Stimulated activated naive CD4-positive, alpha-beta T cell (primary cell): Measurements from ENCODE around the gene NET1.

Experiments used
- DNase-seq, 6 experiments: peaks; one replicate each; lab custom pipeline; 2025; lab: John Stamatoyannopoulos, UW

NET1 gene

DNA sequence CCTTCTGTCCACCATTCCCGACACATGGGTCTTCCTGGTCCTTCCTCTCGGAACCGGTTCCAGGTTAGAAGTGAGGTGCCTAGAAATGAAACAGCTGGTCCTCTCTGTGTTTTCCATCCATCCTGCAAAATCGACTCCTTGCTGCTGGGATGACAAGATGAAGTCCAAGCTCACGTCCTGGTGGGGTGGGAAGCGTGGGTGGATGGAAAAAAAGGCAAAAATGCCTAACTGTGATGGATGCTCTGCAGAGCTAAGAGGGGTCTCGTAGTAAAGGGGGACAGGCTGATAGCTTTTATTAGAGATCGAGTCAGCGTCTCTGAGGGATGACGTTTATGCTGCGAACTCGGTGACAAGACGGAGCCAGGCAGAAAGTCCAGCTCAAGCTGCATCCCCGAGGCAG is 72.9 kb downstream of the NET1 start:
- no peak for DNase-seq

DNA sequence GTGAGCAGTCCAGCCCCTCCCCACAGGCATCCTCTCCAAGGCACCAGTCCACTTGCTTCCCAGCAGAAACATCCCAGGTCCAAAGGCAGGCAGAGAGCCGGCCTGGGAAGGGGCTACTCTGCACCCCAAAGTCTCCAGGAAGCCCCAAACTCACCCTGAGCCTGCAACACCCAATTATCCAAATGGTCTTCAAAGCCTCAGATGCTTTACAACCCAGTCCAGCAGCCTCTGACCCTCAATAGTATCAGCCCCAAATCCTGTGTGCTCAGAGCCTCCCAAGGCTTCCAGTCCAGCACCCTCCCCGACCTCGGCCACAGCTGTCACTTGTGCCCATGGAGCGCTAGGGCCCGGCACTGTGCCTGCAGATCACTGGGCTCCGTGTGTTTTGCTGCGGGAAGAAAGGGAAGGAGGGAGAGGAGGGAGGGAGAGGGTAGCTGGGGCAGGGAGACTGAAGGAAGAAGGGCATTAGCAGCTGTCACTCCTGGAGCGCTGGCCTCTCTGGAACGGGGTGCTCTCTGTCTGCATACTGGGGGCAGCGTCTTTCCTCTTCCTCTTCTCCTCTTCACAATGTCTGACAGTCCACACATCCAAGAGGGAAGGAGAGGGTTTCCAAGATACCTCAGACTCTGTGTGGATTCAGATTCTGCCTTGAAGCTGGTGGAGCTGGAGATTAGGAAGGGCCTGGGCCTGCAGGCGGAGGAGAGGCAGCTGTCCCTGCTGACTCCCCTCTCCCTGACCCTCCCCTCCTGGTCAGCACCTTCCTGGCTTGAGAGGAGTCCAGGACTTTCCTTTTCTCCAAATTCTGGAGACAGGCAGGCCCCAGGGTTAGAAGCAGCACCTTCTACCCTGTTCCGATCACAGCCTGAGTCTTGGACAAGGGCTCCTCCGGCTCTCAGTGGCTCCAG is 73.8 kb downstream of the NET1 start:
- DNase-seq: no peak

DNA sequence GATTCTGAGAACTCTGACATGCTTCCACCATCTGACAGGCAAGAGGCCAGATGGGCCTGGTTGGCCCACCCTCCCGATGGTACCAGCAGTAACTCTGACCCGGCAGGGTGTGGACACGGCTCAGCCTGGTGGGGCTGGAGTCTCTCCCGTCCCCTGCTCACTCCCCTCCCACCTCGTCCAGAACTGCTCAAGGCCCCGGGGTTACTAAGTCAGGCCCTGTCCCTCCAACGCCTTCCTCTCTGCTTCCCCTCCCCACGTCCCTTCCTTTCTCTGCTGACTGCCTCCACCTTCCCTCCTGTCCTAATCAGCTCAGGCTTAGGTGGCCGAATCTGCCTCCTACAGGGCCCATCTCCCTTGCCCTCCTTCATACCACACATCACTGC is 74.5 kb downstream of the NET1 start:
- DNase-seq: no peak

DNA sequence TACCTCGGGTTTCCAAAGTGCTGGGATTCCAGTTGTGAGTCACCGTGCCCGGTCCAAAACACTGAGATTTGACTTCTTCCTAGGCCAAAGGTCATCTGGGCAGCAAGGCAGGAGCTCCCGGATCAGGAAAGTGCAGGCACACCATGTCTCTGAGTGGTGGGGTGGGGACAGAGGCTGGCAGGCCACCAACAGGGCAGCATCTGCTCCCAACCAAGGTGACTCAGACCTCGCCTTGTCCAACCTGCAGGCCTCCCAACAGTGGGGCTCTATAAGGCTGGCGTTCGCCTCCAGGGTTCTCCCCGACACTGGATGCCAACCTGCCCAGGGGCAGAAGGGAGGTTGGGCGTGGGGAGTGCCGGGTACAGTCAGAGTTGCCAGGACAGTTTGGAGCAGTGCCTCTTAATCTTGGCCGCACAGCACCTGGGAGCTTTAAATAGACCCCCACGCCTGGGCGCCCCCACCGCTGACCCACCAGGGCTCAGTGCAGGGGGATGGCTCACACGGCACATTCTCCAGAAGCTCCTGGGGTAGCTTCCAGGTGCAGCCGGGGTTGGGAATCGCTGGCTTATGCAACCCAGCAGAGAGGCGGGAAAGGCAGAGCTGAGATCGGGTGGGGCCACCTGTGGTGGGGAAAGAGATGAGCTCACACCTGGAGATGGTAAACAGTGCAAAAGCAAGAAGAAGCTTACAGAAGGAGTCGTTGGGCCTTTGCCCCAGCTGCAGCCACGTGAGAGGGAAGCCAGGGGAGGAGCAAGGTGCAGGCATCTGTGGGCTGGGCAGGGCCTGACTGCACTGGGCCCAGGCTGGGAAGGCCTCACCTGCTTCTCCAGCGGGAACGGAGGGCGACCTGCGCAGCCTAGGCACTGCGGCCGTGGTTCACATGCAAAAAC is 76.2 kb downstream of the NET1 start:
- DNase-seq: no peak

DNA sequence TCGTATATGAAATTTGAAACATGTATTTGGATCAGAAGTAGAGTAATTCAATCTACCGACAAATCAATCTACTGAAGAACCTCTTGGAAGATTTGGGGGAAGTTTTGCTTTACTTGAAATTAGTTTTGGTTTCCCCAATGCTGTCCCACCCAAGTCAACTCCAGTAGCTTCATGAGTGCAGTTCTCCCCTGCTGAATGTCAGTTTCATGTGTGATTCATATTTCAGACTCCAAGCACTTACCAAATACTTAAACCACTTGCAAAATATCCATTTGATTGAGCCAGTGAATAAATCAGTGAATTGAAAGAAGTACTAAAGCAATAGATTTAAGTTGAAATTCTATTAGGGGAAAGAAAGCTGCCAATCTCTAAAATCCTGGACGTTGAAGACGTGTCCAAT is 77.7 kb downstream of the NET1 start:
- DNase-seq: no peak

DNA sequence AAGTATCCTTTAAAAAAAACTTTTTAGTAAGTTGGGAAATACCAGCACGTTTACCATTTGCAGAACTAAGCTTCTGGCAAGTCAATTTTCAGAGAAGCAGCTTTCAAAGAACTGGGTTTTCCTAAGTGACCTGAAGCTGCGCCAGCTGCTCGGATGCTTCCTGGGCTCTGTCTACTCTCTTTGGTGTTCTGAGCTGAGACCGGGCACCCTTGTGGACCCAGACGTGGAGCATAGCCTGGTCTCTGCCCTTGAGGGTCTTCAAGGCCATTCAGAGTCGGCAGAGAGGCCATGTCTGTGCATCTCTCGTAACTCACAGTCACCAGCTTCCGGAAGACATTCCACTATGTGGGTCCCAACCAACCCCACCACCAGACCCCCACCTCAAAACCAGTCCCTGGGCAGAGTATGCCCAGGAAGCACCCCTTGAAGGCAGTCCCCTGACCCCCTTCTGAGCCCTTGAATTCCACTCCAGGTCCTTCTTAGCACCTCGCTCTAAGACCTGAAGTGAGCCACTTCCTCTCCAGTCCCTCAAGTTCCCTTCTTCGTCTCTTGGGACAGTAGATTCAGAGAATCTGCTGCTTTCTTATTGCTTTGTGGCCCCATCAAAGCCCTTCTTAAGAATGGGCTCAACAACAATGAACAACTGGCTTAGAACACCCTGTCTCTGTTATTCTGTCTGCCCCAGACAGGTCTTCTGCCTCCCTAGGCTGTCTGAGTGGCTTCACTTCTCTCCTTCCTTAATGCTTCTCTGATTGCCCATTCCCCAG is 78.5 kb downstream of the NET1 start:
- no peak for DNase-seq

DNA sequence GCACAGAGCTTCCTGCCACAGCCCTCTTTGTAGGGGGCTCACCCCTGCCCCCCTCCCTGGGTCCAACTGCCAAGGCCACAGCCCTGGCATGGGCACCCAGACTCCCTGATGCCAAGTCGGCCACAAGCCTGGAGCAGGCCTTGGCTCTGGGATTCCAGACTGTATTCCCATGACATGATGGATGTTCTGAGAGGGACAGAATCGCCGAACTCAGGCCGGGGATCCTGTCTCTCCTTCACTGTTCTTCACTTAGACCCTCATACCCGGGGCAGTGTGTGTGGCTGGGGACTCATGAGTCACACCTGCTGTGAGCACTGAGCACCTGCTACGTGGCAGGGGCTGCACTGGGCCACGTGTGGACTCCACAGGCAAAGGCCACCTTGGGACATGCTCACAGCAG is 79.1 kb downstream of the NET1 start:
- DNase-seq: no peak

DNA sequence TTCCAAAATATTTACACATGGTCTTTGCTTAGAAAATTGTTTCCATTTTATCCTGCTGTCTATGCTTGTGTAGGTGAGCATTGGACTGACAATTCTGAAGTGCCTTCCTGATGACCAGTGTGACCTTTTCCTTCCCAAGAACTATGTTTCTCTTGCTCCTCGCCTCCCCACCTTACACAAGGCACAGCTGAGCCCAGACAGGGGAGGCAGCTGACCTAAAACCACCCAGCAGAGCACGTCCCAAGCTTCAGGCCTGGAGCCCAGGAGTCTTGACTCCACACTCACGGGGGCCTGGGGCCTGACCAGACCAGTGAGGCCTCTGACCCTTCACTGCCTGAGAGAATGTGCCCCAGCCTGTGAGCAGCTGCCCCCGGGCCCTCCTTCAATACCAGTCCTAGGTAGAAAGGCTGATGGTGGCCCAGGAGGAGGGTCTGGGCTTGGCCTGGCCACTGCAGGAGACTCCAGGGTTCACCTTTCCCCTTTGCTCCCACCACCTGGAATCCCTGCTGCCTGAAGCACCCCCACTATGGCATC is 80.0 kb downstream of the NET1 start:
- no peak for DNase-seq

DNA sequence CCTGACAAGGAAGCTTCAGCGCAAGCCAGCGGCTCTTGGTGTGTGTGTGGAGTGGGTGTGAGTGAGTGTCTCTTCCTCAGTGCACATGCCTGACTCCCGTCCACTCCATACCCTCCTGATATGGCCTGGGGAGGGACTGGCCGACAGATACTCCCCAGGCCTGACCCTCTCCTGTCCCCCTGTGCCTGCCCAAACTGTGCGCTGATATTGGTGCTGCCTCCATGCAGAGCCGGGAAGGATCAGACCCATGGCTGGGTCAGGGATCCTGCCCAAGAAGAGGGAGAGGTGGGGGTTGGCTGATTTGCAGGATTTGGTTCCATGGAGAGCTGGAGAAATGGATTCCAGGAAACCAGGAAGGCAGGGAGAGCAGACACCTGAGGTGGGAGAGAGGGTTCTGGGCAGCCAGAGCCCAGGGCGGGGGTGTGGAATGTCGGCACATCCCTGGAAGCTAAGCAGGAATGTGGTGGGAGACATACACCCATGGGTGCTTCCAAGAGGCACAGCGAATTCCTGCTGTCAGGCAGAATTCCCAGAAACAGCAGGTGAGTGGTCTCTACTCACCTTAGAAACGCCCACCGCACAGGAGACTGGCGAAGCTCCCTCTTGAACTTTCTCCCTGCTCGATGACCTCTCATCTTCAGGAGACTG is 80.7 kb downstream of the NET1 start:
- no peak for DNase-seq

DNA sequence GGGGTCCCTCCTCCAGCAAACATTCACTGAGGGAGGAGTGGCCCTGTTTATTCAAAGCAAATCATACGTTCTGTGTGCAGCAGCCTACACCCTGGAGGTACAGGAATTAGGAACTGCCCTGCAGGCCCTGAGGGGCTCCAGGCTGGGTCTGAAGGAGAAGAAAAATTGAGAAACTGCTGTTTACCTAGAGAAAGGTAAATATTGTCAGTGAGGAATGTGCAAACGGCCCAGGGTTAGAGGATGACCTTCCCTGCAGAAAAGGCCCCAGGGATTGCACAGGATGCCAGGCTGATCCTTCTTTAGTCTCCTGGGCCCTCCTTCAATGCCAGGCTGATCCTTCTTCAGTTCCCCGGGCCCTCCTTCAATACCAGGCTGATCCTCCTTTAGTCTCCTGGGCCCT is 81.3 kb downstream of the NET1 start:
- no peak for DNase-seq

DNA sequence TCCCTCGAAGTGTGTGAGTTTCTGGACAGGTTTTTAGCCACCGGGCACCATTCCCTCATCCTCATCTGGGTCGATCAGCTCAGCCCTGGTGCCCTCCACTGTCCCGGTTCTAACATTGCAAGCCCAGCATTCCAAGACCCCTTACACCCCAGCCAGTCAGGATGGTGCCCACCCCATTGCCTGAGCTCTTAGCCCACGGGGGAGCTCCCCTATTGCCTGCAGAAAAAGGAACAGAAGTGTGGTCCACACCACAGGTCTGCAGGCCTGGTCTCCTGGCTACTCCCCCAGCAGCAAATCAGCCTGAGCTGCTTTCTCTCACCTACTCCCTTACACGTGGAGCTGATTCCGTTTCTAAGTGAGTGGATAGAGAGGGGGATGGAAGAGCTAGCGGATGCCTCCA is 82.3 kb downstream of the NET1 start:
- DNase-seq: no peak

DNA sequence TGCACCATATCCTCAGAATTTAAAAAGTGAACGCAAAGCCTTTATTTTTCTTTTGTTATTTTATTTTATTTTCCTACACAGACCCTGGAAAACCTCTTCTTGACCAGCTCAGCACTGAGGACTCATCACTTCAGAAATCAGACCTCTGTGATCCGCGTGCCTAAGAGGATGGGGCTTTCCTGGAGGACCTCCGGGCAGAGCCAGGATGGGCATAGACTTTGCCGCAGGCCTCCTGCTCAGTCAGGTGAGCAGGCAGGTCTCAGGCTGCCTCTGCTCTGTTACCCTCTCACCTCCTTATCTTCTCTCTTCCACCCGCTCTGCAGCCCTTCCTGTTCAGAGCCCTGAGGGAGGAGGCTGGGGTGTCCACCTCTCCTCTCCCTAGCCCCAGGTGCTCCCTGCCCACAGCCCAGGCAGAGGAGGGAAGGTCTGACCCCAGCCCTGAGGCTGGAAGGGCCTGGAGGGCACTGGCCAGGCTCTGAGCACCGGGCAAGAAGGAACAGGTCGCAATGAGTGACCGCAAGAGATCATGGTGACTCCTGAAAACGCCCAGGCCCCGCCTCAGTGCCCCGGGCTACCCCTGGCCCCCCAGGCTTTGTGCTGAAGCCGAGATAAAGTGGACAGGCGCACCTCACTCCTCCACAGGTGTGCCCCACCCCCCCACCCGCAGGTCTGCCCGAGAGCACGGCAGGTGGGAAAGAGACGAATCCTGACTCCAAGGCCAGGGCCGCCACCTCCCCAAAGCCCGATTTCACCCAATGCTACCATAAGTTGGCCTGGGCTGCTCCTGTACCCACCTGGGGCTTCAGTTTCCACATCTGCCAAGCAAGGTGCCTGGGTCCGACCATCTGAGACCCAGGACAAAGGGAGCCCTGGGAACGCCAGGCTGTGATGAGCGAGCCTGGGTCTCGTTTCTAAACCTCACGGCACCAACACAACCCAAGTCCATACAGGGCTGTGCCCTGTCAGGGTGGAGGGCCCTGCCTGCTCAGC is 84.2 kb downstream of the NET1 start:
- no peak for DNase-seq

DNA sequence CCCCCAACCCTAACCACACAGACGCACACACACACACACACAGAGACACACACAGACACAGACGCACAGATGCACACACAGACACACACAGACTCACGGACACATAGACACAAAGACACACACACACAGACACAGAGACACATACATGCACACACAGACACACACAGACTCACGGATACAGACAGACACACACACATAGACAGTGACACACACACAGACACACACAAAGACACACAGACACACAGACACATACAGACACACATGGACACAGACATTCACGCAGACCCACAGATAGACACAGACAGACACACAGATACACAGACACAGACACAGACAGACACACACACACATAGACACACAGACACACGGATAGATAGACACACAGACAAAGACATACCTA is 84.9 kb downstream of the NET1 start:
- no peak for DNase-seq

DNA sequence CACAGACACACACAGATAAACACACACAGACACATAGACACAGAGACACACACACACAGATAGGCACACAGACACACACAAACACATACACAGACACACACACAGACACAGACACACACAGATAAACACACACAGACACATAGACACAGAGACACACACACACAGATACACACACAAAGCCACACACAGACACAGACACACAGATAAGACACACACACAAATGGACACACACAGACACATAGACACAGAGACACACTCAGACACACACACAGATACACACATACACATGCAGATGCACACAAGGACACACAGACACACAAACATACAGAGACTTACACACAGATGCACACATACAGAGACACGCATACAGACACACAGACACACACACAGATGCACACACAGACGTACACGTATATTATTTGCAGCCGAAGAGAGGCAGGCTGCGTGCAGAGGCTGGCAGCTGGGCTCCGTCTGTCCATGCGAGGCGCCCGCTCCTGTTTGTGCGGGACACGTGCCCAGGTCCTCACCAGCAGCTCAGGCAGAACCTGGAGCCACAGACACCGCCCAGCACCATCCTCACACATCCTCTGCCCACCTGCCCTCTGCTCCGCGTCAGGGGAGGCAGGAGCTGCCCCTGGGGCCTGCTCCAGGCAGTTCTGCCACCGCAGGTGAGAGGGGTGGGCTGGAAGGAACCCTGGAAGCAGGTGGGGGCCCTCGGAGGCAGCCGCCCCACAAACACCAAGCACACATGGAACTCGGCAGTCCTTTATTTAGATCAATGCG is 85.8 kb downstream of the NET1 start:
- no peak for DNase-seq

DNA sequence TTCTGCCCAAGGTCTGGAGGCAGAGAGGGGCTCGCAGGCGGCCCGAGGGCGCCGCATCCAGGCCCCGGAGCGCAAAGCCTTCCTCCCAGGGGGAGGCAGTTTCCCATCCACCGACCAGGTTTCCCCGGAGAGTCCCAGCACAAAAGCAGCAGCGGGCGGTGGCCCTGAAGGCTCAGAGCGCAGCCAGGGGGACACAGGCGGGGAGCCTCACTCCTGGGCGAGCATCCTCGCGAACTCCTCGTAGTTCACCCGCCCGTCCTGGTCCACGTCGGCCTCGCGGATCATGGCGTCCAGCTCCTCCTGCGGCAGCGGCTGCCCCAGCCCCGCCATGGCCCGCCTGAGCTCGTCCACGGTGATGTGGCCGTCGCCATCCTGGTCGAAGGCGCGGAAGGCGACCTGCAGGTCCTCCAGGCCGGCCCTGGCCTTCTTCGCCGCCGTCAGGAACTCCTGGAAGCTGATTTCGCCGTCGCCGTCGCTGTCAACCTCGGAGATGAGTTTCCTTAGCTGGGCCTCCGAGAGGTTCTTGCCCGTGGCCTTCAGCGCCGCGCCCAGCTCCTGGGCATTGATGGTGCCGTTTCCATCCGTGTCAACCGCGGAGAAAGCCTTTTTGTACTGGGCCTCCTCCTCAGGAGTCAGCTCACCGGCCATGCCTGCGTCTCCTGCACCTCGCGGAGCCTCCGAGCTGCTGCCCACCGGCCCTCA is 86.6 kb downstream of the NET1 start:
- DNase-seq: no peak

DNA sequence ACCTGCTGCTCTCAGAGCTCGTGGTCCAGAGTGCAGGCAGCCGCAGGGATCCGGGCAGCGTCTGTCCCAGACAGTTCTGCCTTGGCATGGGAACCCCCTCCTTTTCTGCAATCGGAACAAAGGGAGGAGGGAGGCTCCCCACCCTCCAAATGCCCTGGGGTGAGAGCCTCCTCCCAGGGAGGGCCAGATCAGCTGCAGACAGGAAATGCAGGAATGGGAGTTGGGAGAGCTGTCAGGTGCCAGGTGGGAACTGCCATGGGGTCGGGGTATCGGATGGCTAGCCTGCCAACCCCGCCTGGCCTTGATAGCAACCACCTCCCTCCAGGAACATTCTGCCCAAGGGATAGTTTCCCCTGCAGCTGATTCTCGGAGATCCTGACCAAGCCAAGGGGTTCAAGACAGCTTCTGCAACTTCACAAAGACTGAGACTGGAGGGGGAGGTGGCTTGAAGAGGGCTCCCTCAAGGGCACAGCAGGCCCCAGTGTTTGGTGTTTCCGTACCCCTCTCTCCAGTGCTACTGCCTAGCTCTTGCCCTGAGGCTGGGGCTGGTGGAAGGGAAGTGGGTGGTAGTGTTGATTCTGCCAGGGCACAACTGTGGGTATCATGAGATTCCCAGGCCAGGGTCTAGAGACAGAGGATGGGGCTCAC is 87.3 kb downstream of the NET1 start, which contains the start of gene CALML5:
Gene CALML5 (minus strand): TSS at position 78 of the 648 bp plus-strand sequence. CDS start 132 bp downstream, outside the sequence.
- no peak for DNase-seq

DNA sequence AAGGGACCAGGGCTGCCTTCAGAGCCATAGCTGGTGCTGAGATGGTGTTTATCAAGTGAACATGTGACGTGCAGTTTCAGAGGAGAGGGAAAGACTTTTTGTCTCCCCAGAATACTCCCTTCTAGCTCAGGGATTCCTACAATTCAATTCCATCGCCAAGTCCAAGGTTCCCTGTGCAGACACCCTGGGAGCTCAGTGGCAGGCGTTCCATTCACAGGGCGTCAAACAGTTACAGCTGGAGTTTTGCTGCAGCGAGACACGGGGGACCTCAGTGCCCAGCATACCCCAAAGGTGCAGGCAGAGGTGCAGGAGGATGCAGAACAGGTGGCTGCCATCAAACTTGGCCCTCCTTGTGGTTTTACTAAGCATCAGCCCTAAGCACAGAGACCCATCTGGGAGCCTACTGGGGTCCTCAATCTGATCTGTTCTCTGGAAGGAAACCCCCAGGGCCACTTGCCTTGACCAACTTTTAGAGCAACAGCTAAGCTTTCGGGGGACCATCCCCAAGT is 87.9 kb downstream of the NET1 start:
- no peak for DNase-seq

DNA sequence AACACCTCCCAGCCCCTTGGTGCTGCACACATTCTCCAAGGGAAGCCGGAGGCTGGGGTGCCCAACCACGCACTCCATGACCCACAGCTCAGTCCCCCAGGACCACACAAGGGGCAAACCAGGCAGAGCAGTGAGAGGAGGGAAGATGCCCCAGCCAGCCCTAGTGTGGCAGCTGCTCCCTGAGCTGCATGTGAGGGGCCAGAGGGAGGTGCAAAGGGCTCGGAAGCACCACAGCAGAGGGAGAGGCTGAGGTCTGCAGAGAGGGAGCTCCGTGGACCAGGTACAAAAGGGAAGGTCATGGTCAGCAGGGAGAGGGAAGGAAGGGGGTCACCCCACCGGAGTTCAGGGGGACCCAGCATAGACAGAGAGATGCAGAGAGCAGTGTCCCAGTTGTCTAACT is 88.6 kb downstream of the NET1 start:
- no peak for DNase-seq
